ENCODE data around the gene SMIM35.

SMIM35 gene

GRCh38 chr11:118074785-118075184, 12.0 kb downstream of the SMIM35 start:
- in situ Hi-C loops (cut with MboI; ENCODE audit: low sequenced_read_pairs, unreplicated experiment) = no loop called here
- TF ChIP-seq CTCF (IDR thresholded peaks at IDR 0.05; ENCODE audit: borderline replicate concordance, control extremely low read depth, extremely low read depth, insufficient read depth, missing control alignments) = no peak
- no peak for DNase-seq (ENCODE audit: low spot score)

GRCh38 chr11:118074091-118074685, 12.6 kb downstream of the SMIM35 start:
- no peak for DNase-seq (ENCODE audit: low spot score)
- TF ChIP-seq CTCF (IDR thresholded peaks at IDR 0.05; ENCODE audit: borderline replicate concordance, control extremely low read depth, extremely low read depth, insufficient read depth, missing control alignments) = no peak
- in situ Hi-C loops (cut with MboI; ENCODE audit: low sequenced_read_pairs, unreplicated experiment) = no loop called here

GRCh38 chr11:118073554-118073953, 13.2 kb downstream of the SMIM35 start:
- TF ChIP-seq CTCF (IDR thresholded peaks at IDR 0.05; ENCODE audit: borderline replicate concordance, control extremely low read depth, extremely low read depth, insufficient read depth, missing control alignments) = no peak
- in situ Hi-C loops (cut with MboI; ENCODE audit: low sequenced_read_pairs, unreplicated experiment) = no loop called here

GRCh38 chr11:118071416-118072030, 15.2 kb downstream of the SMIM35 start:
- in situ Hi-C loops (cut with MboI; ENCODE audit: low sequenced_read_pairs, unreplicated experiment) = no loop called here
- TF ChIP-seq CTCF (IDR thresholded peaks at IDR 0.05; ENCODE audit: borderline replicate concordance, control extremely low read depth, extremely low read depth, insufficient read depth, missing control alignments) = no peak
- no peak for DNase-seq (ENCODE audit: low spot score)

More at GRCh38 chr11:118073554-118073953, 13.2 kb downstream of the SMIM35 start:
- DNase-seq (ENCODE audit: low spot score) = no peak

GRCh38 chr11:118068945-118069612, 17.7 kb downstream of the SMIM35 start:
- TF ChIP-seq CTCF (IDR thresholded peaks at IDR 0.05; ENCODE audit: borderline replicate concordance, control extremely low read depth, extremely low read depth, insufficient read depth, missing control alignments) = no peak
- DNase-seq (ENCODE audit: low spot score) = no peak
- in situ Hi-C loops (cut with MboI; ENCODE audit: low sequenced_read_pairs, unreplicated experiment) = no loop called here

- in situ Hi-C loops (cut with MboI; ENCODE audit: low sequenced_read_pairs, unreplicated experiment) = no loop called here
- no peak for DNase-seq (ENCODE audit: low spot score)
- no peak for TF ChIP-seq CTCF (IDR thresholded peaks at IDR 0.05; ENCODE audit: borderline replicate concordance, control extremely low read depth, extremely low read depth, insufficient read depth, missing control alignments)
These were observed 18.4 kb downstream of the SMIM35 start for GRCh38 chr11:118068206-118068944.
